ENCODE measurements around the gene ARL15.

ARL15 gene

GRCh38 chr5:53927668-53928247, 382.6 kb downstream of the ARL15 start:
- DNase-seq = no peak

- DNase-seq = no peak
Observed at GRCh38 chr5:53926026-53926425, 384.3 kb downstream of the ARL15 start.

- DNase-seq = no peak
Observed at GRCh38 chr5:53924392-53924791, 386.0 kb downstream of the ARL15 start.

- DNase-seq = no peak
Observed at GRCh38 chr5:53923961-53924360, 386.4 kb downstream of the ARL15 start.

GRCh38 chr5:53922508-53923498, 387.6 kb downstream of the ARL15 start:
- DNase-seq = no peak

GRCh38 chr5:53917826-53918225, 392.5 kb downstream of the ARL15 start:
- no peak for DNase-seq

- no peak for DNase-seq
Observed at GRCh38 chr5:53917095-53917494, 393.3 kb downstream of the ARL15 start.

GRCh38 chr5:53915120-53915519, 395.3 kb downstream of the ARL15 start:
- no peak for DNase-seq

- DNase-seq = no peak
Observed at GRCh38 chr5:53913941-53914340, 396.4 kb downstream of the ARL15 start.

- DNase-seq = no peak
Observed at GRCh38 chr5:53908757-53909156, 401.6 kb downstream of the ARL15 start.

- DNase-seq = no peak
Observed at GRCh38 chr5:53907827-53908226, 402.5 kb downstream of the ARL15 start.

GRCh38 chr5:53906736-53907135, 403.6 kb downstream of the ARL15 start:
- no peak for DNase-seq

- no peak for DNase-seq
Observed at GRCh38 chr5:53902296-53902907, 408.0 kb downstream of the ARL15 start.

GRCh38 chr5:53900677-53901076, 409.7 kb downstream of the ARL15 start:
- no peak for DNase-seq

- DNase-seq = no peak
Observed at GRCh38 chr5:53895091-53895683, 415.2 kb downstream of the ARL15 start.

GRCh38 chr5:53893626-53894025, 416.7 kb downstream of the ARL15 start:
- DNase-seq = no peak

- no peak for DNase-seq
Observed at GRCh38 chr5:53892224-53892623, 418.1 kb downstream of the ARL15 start.

- DNase-seq = no peak
Observed at GRCh38 chr5:53891159-53891558, 419.2 kb downstream of the ARL15 start.

GRCh38 chr5:53890490-53890889, 419.9 kb downstream of the ARL15 start:
- no peak for DNase-seq

- DNase-seq = no peak
Observed at GRCh38 chr5:53884844-53885243, 425.5 kb downstream of the ARL15 start.

- no peak for DNase-seq
Observed at GRCh38 chr5:53884417-53884816, 426.0 kb downstream of the ARL15 start.

- no peak for DNase-seq
Observed at GRCh38 chr5:53882676-53883031, 427.7 kb downstream of the ARL15 start.

- DNase-seq = no peak
Observed at GRCh38 chr5:53882006-53882675, 428.2 kb downstream of the ARL15 start.
